ENCODE data around the gene SLC16A1. TPM values are rescaled to one million over a fixed set of nuclear protein-coding genes. Genes with fewer than 3 reads are reported as not detected.

The SLC16A1 gene
- total RNA-seq, 1 donor from 2014 or later: 68.1 TPM

GRCh38 chr1:112956544-112957132, 642 bp upstream of the SLC16A1 start:
- Mint-ChIP-seq H3K9me3 (ENCODE audit: low read depth) (no peaks in the 10 kb centered on the region), H3K27me3 (ENCODE audit: low read depth) (no peaks in the 10 kb centered on the region), H3K4me1 (ENCODE audit: low read depth) (peaks cover 63% of the 10 kb centered on the region), H3K4me3 (ENCODE audit: unreplicated experiment) (peak overlapping the region; percentile 89), H3K36me3 (ENCODE audit: low read depth) (peaks cover 3% of the 10 kb centered on the region), H3K27ac (ENCODE audit: unreplicated experiment) (peak overlapping the region; percentile 98)
- no peak for DNase-seq (ENCODE audit: low spot score)
- no peak for TF ChIP-seq CTCF (IDR thresholded peaks at IDR 0.05)

- peaks cover 61% of the 10 kb centered on the region for H3K4me1 Mint-ChIP-seq (ENCODE audit: low read depth)
- no peak for DNase-seq (ENCODE audit: low spot score)
- TF ChIP-seq CTCF (IDR thresholded peaks at IDR 0.05): no peak
Measured at GRCh38 chr1:112954945-112955772, 837 bp downstream of the SLC16A1 start.

DNA sequence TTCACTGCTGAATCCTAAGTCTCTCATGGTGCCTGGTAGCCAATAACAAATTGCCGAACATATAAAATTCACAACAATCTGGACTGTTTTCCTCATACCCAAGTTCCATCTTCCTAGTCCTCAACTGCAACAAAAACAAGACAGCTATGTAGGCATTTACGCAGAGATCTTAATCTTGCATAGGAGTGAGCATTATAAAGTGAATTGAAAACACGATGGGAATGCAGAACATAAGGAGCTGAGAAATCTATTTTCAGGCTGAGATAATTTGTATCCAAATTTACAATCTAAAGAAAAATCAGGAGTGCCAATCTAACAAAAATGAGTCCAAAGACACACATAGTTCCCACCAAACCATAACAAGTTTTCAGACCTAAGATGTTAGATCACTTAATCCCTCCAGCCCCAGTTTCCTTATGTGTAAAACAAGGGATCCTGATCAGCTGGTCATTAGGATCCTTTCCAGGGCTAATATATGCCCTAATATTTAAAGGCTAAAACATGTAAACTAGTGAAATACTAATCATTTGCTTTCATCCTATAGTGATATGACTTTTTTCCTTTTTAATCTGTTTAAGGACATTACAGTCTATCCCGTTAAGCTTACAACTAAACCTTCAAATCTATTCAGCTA, 1.9 kb downstream of the SLC16A1 start:
- Mint-ChIP-seq H3K27ac (ENCODE audit: unreplicated experiment) (peak overlapping the region; percentile 98), H3K36me3 (ENCODE audit: low read depth) (no peaks in the 10 kb centered on the region), H3K27me3 (ENCODE audit: low read depth) (no peaks in the 10 kb centered on the region), H3K4me3 (ENCODE audit: unreplicated experiment) (peak overlapping the region; percentile 89), H3K9me3 (ENCODE audit: low read depth) (no peaks in the 10 kb centered on the region), H3K4me1 (ENCODE audit: low read depth) (peaks cover 58% of the 10 kb centered on the region)
- no peak for TF ChIP-seq CTCF (IDR thresholded peaks at IDR 0.05)
- no peak for DNase-seq (ENCODE audit: low spot score)

More at GRCh38 chr1:112954945-112955772, 837 bp downstream of the SLC16A1 start:
- no peaks in the 10 kb centered on the region for H3K27me3 Mint-ChIP-seq (ENCODE audit: low read depth)
- no peaks in the 10 kb centered on the region for H3K9me3 Mint-ChIP-seq (ENCODE audit: low read depth)
- H3K27ac Mint-ChIP-seq (ENCODE audit: unreplicated experiment): peak overlapping the region; percentile 98
- H3K4me3 Mint-ChIP-seq (ENCODE audit: unreplicated experiment): peak overlapping the region; percentile 89
- no peaks in the 10 kb centered on the region for H3K36me3 Mint-ChIP-seq (ENCODE audit: low read depth)

DNA sequence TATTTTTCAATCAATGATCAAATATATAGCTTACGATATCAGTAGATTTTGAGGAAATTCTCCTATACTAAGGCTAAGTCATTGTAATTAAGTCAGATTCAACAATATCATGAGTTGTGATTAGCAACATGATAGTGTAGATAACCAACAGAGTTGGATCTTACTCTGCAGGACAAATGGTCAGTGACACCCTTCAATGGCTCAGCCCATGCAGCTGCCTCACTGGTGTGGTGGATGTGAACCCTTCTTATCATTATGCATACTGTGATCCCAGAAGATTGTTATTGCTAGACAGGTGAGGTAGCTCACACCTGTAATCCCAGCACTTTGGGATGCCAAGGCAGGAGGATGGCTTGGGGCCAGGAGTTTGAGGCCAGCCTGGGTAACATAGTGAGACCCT, 5.6 kb downstream of the SLC16A1 start:
- no peaks in the 10 kb centered on the region for H3K27me3 Mint-ChIP-seq (ENCODE audit: low read depth)
- no peaks in the 10 kb centered on the region for H3K36me3 Mint-ChIP-seq (ENCODE audit: low read depth)
- H3K27ac Mint-ChIP-seq (ENCODE audit: unreplicated experiment): no peak overlapping the region
- peaks cover 49% of the 10 kb centered on the region for H3K4me1 Mint-ChIP-seq (ENCODE audit: low read depth)
- H3K9me3 Mint-ChIP-seq (ENCODE audit: low read depth): no peaks in the 10 kb centered on the region
- DNase-seq (ENCODE audit: low spot score): no peak
- TF ChIP-seq CTCF (IDR thresholded peaks at IDR 0.05): no peak
- H3K4me3 Mint-ChIP-seq (ENCODE audit: unreplicated experiment): no peak overlapping the region

DNA sequence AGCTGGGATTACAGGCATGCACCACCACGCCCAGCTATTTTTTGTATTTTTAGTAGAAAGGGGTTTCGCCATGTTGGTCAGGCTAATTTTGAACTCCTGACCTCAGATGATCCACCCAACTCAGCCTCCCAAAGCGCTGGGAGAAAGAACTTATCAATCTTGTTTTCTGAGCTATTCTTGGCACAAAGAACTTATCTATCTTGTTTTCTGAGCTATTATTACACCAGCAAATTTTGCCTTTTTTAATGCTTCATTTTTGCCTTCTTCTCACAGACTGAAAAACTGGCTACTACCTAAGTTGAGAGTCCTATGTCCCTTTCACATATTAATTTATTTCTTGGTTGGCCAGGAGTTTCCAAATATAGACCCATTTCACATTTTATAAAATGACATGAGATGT, 9.3 kb downstream of the SLC16A1 start:
- no peak overlapping the region for H3K4me3 Mint-ChIP-seq (ENCODE audit: unreplicated experiment)
- peak overlapping the region; percentile 12 for H3K27ac Mint-ChIP-seq (ENCODE audit: unreplicated experiment)
- DNase-seq (ENCODE audit: low spot score): no peak
- peaks cover 2% of the 10 kb centered on the region for H3K36me3 Mint-ChIP-seq (ENCODE audit: low read depth)
- no peaks in the 10 kb centered on the region for H3K27me3 Mint-ChIP-seq (ENCODE audit: low read depth)
- peaks cover 18% of the 10 kb centered on the region for H3K4me1 Mint-ChIP-seq (ENCODE audit: low read depth)
- no peaks in the 10 kb centered on the region for H3K9me3 Mint-ChIP-seq (ENCODE audit: low read depth)
- TF ChIP-seq CTCF (IDR thresholded peaks at IDR 0.05): no peak
